ENCODE measurements around the gene GLB1L.

- TF ChIP-seq CREB5 (CRISPR knock-in tag; IDR thresholded peaks at IDR 0.05; ENCODE audit: low read depth) (no peak), RARB (CRISPR knock-in tag; IDR thresholded peaks at IDR 0.05) (no peak)
These were observed 16.3 kb downstream of the GLB1L start for GRCh38 chr2:219228911-219229304.

Data from SK-N-SH treated with all-trans-retinoic acid at 6 μM for 48 hours (cell line).